Neural crest cell (in vitro differentiated cells): ENCODE results near the gene CCBE1. TPM values are rescaled to one million over a fixed set of nuclear protein-coding genes. Genes with fewer than 3 reads are reported as not detected.

Experiments
- DNase-seq: peaks from one replicate; pipeline ENCODE4 v3.0.0; 2021; ENCODE audit warnings: low read depth, mixed read lengths, low spot score
- H3K27ac Mint-ChIP-seq: one replicate; pipeline ENCODE4 v1.8.0; 2021; ENCODE audit warnings: mild to moderate bottlenecking, mixed read lengths; ENCODE audit not compliant: unreplicated experiment
- H3K27me3 Mint-ChIP-seq: 2 replicates; pipeline ENCODE4 v1.8.0; 2021; ENCODE audit warnings: low read depth, mild to moderate bottlenecking, mixed read lengths
- H3K36me3 Mint-ChIP-seq: 2 replicates; pipeline ENCODE4 v1.8.0; 2021; ENCODE audit warnings: low read depth, mild to moderate bottlenecking, mixed read lengths
- H3K4me1 Mint-ChIP-seq: 2 replicates; pipeline ENCODE4 v1.8.0; 2021; ENCODE audit warnings: mixed read lengths
- H3K4me3 Mint-ChIP-seq: one replicate; pipeline ENCODE4 v1.8.0; 2021; ENCODE audit warnings: mild to moderate bottlenecking, mixed read lengths
- H3K9me3 Mint-ChIP-seq: 2 replicates; pipeline ENCODE4 v1.8.0; 2021; ENCODE audit warnings: mixed read lengths
- total RNA-seq: library from RNA; stranded (reverse); gene quantifications from 2 replicates; pipeline ENCODE4 v1.2.1, GENCODE V29; 2021
- TF ChIP-seq, protein P1 (sequence below): fragments of 200-600 bp; sonication (generic); conservative IDR thresholded peaks from 2 replicates; pipeline ENCODE4 v1.5.0; 2021; ENCODE audit warnings: antibody characterized with exemption, mild to moderate bottlenecking

Gene CCBE1
- total RNA-seq, 1 donor from 2014 or later = 0.33 TPM

DNA sequence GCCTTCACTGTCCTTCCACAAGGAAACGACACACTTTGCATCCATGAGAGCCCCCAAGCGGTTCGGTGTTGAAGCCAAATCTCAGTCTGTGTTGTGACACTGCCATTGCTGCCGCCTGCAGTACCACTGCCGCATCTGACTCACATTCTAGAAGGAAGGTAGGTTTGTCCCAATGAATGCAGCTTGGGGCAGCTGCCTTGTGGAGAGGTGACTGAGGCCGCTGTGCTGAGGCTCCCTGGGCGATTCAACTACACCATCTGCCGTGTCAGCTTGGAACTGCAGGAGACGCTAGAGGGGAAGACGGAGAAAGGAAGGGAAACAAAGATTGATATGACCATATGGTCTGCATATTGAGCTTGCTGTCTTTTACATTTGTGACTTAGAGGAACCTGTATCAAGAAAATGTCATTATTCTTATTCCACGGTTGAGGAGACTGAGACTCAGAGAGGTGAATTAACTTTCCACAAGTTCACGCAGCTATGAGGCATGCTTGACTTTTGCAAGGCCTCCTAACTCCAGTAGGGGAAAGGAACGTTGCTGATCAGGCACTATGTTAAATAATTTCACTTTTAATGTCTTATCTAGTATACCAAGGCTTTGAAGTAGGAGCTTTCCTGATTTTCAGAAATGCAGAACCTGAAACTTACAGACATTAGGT lies 294.7 kb downstream of the CCBE1 start:
- Mint-ChIP-seq H3K27me3 (no peaks in the 10 kb centered on the region), H3K9me3 (peaks cover 4% of the 10 kb centered on the region), H3K4me3 (no peak overlapping the region), H3K4me1 (no peaks in the 10 kb centered on the region), H3K36me3 (no peaks in the 10 kb centered on the region), H3K27ac (no peak overlapping the region)
- TF ChIP-seq, protein P1, sequence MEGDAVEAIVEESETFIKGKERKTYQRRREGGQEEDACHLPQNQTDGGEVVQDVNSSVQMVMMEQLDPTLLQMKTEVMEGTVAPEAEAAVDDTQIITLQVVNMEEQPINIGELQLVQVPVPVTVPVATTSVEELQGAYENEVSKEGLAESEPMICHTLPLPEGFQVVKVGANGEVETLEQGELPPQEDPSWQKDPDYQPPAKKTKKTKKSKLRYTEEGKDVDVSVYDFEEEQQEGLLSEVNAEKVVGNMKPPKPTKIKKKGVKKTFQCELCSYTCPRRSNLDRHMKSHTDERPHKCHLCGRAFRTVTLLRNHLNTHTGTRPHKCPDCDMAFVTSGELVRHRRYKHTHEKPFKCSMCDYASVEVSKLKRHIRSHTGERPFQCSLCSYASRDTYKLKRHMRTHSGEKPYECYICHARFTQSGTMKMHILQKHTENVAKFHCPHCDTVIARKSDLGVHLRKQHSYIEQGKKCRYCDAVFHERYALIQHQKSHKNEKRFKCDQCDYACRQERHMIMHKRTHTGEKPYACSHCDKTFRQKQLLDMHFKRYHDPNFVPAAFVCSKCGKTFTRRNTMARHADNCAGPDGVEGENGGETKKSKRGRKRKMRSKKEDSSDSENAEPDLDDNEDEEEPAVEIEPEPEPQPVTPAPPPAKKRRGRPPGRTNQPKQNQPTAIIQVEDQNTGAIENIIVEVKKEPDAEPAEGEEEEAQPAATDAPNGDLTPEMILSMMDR = peak; percentile 95
- peak; percentile 82 for DNase-seq

DNA sequence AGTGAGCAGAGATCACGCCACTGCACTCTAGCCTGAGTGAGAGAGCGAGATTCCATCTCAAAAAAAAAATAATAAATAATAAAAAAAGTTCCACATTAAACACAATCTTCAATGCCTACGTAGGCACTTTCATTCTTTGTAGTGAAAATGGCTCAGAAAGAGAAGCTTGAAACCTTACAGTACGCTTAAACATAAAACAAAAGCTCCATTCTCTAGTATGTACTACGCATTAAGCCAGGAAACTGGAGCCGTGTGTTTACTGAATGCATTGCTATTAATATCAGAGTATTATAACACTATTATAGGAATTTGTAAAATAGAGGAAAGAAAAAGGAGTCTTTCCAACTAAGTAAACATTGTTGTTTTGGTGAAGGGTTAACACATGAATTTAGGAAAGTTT lies 296.8 kb downstream of the CCBE1 start:
- TF ChIP-seq, protein P1 = no peak
- no peak for DNase-seq
- no peak overlapping the region for H3K4me3 Mint-ChIP-seq
- no peak overlapping the region for H3K27ac Mint-ChIP-seq
- H3K27me3 Mint-ChIP-seq = peaks cover 4% of the 10 kb centered on the region
- H3K4me1 Mint-ChIP-seq = peaks cover 4% of the 10 kb centered on the region
- H3K36me3 Mint-ChIP-seq = no peaks in the 10 kb centered on the region
- peaks cover 4% of the 10 kb centered on the region for H3K9me3 Mint-ChIP-seq

DNA sequence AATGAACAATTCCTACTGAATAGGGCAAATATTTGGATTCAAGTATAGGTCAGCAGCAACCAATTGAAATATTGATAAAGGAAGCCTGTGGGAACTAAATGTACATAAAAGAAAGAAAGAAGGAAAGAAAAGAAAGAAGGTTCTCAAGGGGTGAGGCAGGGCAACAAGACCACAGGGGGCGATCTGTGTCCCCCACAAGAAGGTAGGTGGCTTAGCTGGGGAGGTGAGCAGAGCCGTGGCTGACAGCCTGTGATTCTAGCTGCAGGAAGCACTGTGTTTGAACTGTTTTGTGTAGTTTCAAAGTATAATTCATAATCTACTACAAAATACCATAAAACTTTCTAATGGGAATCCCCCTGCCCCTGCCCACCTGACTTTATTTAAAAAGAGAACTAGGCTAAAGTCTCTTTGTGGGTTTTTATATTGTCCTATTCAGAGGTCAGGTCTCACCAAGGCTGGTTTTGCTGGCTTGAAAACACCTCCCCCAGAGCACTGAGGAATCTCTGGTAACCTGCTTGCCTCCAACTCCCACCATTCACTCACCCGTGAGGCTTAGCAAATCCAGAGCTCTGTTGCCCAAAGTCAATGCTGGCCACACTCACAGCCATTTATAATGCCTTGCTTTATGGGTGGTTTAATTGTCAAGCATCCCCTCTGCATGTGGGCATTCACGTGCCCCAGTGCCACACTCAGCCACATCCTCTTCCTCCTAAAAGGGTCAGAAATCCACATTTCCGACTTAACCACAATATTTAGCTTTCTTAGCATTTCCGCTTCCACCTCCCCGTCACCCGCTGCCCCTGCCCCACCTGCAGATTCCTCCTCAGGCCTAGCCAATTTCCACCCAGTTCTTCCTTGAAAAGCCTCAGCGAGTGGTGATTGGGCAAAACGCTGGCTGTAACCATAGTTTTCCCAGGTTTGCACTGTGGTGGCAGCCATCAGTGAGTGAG lies 301.7 kb downstream of the CCBE1 start:
- Mint-ChIP-seq H3K27ac (no peak overlapping the region), H3K9me3 (peaks cover 4% of the 10 kb centered on the region), H3K4me1 (peaks cover 19% of the 10 kb centered on the region), H3K4me3 (no peak overlapping the region), H3K36me3 (no peaks in the 10 kb centered on the region), H3K27me3 (peaks cover 6% of the 10 kb centered on the region)
- no peak for DNase-seq
- TF ChIP-seq, protein P1 = no peak

DNA sequence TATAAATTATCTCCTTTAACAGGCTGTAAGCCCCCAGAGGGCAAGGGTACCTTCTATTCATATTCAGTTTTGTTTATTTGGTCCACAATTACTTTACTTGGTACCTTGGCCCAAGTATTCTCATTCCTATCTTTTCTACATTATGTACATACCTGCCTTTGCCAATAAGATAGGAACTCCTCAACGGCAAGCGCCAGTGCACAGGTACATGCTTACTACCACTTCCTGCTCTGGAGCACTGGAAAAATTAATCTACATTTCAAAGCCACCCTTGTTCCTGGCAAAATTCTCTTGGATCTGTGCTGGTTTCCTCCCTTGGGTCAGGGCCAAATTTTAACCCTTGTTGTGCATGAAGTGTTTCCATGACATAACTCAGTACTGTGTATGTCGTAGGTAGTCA lies 303.8 kb downstream of the CCBE1 start:
- Mint-ChIP-seq H3K27ac (no peak overlapping the region), H3K36me3 (no peaks in the 10 kb centered on the region), H3K4me1 (peaks cover 37% of the 10 kb centered on the region)

DNA sequence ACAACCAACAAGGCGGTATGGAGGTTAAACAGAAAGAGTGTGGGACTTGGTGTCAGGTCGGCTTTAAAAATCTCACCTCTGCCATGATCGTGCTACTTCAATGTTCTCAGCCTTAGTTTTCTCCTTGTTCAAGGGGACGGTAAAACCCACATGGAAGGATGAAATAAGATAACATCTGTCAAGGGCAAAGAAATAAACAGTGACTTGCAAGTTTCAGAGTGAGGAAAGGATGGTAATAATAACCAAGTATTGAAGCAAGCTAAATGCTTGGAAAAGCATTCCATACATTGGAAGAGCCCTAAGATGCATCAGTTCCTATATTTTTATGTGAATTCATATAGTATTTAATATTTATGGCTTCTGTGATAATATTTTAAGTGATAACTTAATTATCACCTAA lies 308.4 kb downstream of the CCBE1 start:
- Mint-ChIP-seq H3K4me3 (no peak overlapping the region), H3K9me3 (no peaks in the 10 kb centered on the region), H3K4me1 (peaks cover 43% of the 10 kb centered on the region), H3K27ac (no peak overlapping the region), H3K27me3 (peaks cover 13% of the 10 kb centered on the region), H3K36me3 (no peaks in the 10 kb centered on the region)
- TF ChIP-seq, protein P1 = no peak
- no peak for DNase-seq

More for the DNA sequence above, 303.8 kb downstream of the CCBE1 start:
- no peak for DNase-seq
- TF ChIP-seq, protein P1 = no peak
- peaks cover 6% of the 10 kb centered on the region for H3K27me3 Mint-ChIP-seq
- H3K9me3 Mint-ChIP-seq = peaks cover 4% of the 10 kb centered on the region
- no peak overlapping the region for H3K4me3 Mint-ChIP-seq
